Muscle layer of duodenum (tissue), 2 donors: ENCODE results near the gene SYNCRIP.

Source experiments
- H3K27ac ChIP-seq: one replicate; pipeline ENCODE4 v1.7.0; 2013; ENCODE audit warnings: mild to moderate bottlenecking, low read length
- H3K27me3 ChIP-seq: one replicate; pipeline ENCODE4 v1.7.0; 2013; ENCODE audit warnings: low read depth, mild to moderate bottlenecking, control low read depth, low read length
- H3K36me3 ChIP-seq, 2 donors: one replicate each; pipeline ENCODE4 v1.7.0; 2013; ENCODE audit warnings: low read length in 2 of 2, control low read depth in 1 of 2, mild to moderate bottlenecking in 1 of 2; ENCODE audit not compliant: insufficient read depth in 2 of 2, control insufficient read depth in 1 of 2
- H3K4me1 ChIP-seq, 2 donors: one replicate each; pipeline ENCODE4 v1.7.0; 2013; ENCODE audit warnings: low read length in 2 of 2, mild to moderate bottlenecking in 2 of 2, control low read depth in 1 of 2, moderate library complexity in 1 of 2; ENCODE audit not compliant: insufficient read depth in 2 of 2, control insufficient read depth in 1 of 2
- H3K4me3 ChIP-seq, 2 donors: one replicate each; pipeline ENCODE4 v1.7.0; 2013; ENCODE audit warnings: low read length in 2 of 2, low read depth in 1 of 2, mild to moderate bottlenecking in 1 of 2
- H3K9me3 ChIP-seq, 2 donors: one replicate each; pipeline ENCODE4 v1.7.0; 2013; ENCODE audit warnings: low read length in 2 of 2, control low read depth in 1 of 2, mild to moderate bottlenecking in 1 of 2; ENCODE audit not compliant: control insufficient read depth in 1 of 2
- donor health status: healthy.

Gene SYNCRIP

DNA sequence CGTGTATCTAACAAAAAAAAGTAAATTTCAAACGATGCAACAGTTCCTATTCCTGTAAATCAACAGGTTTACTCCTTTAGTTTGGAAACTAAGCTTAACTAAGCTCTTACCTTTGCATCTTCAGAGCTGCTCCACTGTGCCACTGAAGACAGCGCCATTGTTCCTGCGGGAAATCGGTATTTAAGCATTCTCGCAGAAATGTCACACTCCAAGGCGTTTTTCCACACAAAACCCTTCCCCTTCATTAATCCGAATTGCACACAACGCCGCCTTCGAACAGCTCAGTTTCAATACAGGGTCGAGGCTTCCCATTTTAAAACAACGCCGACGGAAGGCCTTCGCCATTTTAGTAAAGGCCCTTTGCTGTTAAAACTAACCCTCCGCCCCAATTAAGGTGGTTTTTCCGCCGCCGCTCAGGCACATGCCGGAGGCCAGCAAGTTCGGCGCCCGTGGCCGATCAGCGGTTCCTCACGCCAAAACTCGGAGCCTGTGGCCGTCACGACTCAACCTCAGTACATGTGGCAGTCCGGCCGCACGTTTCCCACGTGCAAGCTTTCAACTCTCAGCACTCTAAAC, 35.4 kb upstream of the SYNCRIP start:
- Histone ChIP-seq H3K4me1 (peaks cover 15% of the 10 kb centered on the region in 2 donors), H3K27me3 (no peaks in the 10 kb centered on the region), H3K27ac (peak overlapping the region; percentile 94), H3K9me3 (no peaks in the 10 kb centered on the region), H3K36me3 (peaks cover 0 to 3% of the 10 kb centered on the region in 2 donors), H3K4me3 (peak overlapping the region; percentile 94 to 100)

DNA sequence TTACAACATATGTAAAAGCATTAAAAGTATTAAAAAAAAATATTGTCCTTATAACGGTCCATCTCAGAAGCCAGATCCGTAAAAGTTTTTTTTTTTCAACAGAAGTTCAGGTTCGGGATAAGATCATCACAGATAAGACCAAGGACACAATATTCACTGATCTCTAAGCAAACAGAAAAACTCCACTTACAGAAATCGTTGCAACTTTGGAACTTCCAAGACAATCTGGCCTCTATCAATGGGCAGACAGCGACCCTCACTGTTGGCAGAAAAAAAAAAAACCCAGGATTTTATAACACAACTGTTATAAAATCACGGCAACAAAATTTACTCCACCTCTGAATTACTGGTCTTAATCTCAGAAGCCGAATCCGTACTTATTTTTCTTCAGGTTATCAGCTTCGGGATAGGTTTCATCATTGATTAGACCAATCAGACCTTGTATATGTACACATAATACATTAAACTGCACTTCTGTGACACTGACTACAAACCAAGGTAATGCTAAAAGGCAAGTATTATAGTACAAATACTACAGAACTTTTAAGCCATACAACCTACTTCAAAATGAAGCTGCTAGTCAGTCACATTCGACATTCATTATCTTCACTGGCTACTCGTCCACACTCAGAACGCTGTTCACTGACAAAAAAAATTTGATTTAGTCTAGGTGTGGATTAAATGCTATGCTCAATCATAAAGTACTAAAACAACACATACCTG, 34.7 kb upstream of the SYNCRIP start:
- peaks cover 15 to 19% of the 10 kb centered on the region in 2 donors for H3K4me1 ChIP-seq
- H3K9me3 ChIP-seq: no peaks in the 10 kb centered on the region
- H3K36me3 ChIP-seq: peaks cover 3% of the 10 kb centered on the region in 2 donors
- peak overlapping the region; percentile 94 to 100 for H3K4me3 ChIP-seq
- peak overlapping the region; percentile 94 for H3K27ac ChIP-seq
- no peaks in the 10 kb centered on the region for H3K27me3 ChIP-seq

DNA sequence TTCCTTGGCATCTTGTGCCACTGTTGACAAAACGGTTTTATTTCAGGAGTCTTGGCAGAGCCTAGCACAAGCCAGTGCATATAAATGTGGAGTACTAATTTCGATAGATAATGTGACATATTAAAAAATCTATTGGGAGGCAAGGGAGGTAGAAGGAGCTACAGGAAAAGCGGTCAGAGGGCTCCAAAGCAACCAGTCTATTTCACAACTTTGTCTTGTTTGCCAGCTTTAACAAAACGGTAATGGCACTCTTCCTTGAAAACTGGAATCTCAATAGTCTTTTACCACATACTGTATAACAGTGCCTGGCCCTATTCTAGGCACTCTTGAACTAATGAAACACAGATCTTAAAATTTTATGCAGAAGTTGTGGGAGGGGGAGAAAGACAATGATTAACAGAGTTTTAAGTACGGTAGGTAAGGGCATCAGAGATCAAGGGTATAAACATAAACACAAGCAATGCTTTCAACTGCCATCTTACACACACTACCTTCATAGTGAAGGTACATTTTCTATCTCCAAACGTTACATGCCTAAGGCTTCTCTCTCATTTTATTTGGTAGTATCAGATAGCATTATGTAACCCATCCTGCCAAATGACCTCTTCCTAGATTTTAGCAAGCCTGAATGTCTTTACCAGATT, 33.5 kb upstream of the SYNCRIP start:
- H3K36me3 ChIP-seq: peaks cover 3 to 7% of the 10 kb centered on the region in 2 donors
- peak overlapping the region; percentile 94 to 100 for H3K4me3 ChIP-seq
- peak overlapping the region; percentile 94 for H3K27ac ChIP-seq
- H3K27me3 ChIP-seq: no peaks in the 10 kb centered on the region
- H3K9me3 ChIP-seq: no peaks in the 10 kb centered on the region
- H3K4me1 ChIP-seq: peaks cover 15 to 20% of the 10 kb centered on the region in 2 donors

DNA sequence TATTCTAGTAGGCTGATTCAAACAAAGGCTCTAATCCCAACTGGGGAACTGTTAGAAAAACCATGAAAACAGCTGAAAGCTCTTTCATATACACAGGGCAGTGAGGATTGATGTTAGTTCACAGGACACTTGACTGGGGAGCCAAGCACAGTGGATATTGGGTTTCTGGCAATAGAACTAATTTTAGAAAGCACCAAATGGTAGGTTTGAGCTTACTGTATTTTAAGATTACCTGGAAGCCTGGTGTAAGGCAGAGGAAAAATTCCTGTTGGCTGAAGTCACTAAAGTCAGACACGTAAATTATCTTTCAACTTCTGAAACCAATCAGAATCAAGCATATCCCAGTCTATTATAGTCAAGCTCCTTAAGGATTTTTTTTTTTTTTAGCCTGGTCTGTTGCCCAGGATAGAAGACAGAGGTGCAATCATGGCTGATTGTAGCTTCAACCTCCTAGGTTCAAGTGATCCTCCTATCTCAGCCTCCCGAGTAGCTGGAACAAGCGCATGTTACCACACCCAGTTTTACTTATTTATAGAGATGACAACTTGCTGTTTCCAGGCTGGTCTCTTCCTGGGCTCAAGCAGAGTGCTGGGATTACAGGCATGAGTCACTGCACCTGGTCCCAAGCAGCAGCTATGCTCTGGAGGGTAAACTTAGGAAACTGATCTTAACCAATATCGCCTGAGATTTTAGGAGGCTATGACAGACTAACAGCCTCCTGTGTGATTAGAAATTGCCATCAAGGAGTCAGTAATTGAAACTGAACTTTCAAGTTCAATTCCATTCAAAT, 32.5 kb upstream of the SYNCRIP start:
- H3K4me1 ChIP-seq: peaks cover 15 to 20% of the 10 kb centered on the region in 2 donors
- H3K4me3 ChIP-seq: peak overlapping the region; percentile 94 to 100
- H3K36me3 ChIP-seq: peaks cover 3 to 7% of the 10 kb centered on the region in 2 donors
- H3K27me3 ChIP-seq: no peaks in the 10 kb centered on the region
- no peaks in the 10 kb centered on the region for H3K9me3 ChIP-seq
- H3K27ac ChIP-seq: peak overlapping the region; percentile 94

DNA sequence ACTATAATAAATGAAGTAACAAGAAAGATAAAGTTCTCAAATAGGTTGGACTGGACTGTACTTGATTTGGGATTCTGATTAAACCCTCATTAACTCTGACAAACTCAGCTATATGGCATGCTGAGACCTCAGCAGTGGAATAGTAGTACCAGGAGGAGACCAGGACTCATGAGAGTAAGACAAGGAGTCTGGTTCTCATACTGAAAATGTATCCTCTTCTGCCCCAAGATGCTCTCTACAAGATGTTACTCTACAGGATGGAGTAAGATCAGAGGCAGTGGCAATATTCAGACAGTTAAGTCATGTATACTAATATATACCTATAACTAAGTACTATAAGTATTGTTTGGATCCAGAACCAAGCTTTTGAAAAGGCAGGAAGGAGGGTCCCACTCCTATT, 31.9 kb upstream of the SYNCRIP start:
- Histone ChIP-seq H3K27ac (no peak overlapping the region), H3K4me3 (peak overlapping the region in 1 of 2 donors; percentile 94), H3K4me1 (peaks cover 13 to 20% of the 10 kb centered on the region in 2 donors), H3K27me3 (no peaks in the 10 kb centered on the region), H3K36me3 (peaks cover 3 to 7% of the 10 kb centered on the region in 2 donors), H3K9me3 (no peaks in the 10 kb centered on the region)

DNA sequence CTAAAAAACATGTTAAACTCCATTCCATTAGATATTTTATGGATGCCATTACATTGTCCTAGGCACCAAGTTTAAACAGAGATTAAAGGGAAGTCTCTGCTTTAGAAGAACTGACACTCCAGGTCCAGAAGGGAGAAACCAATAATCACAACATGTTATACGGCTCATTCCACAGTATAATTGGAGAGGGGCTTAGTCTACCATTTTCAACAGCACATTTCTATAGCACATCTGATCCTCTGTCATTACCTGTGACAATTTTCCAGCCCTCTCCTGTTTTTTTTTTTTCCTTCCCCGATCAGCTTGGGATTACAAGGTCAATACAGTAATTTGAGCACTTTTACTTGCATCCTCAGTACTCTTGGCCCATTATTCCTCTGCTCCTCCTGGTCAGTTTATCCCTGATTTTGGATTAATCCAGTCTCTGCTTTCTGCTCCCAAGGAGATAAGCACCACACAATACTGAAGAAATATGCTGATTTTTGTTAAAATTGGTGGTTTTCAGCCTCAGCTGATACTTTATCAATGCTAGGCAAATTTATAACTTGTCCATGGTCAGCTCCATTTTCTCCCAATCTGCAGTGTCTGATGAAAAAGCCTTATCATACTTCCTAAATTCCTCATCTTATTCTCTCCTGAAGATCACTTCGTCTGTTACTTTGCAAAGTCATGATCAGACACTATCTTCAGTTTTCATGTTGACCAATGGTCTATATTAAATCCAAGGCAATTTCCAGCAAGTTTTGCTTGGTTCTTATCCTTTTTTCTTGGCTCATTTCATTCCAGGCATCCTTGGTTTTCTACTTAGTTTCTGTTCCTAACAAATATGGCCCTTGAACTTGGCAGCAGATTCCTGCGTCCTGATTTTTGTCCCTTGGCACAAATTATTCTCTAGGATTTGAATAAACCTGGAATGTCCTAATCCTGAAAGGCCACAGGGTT, 30.8 kb upstream of the SYNCRIP start:
- H3K4me1 ChIP-seq: peaks cover 11 to 15% of the 10 kb centered on the region in 2 donors
- no peak overlapping the region for H3K4me3 ChIP-seq
- no peaks in the 10 kb centered on the region for H3K9me3 ChIP-seq
- H3K27me3 ChIP-seq: no peaks in the 10 kb centered on the region
- peaks cover 3 to 4% of the 10 kb centered on the region in 2 donors for H3K36me3 ChIP-seq
- H3K27ac ChIP-seq: no peak overlapping the region

DNA sequence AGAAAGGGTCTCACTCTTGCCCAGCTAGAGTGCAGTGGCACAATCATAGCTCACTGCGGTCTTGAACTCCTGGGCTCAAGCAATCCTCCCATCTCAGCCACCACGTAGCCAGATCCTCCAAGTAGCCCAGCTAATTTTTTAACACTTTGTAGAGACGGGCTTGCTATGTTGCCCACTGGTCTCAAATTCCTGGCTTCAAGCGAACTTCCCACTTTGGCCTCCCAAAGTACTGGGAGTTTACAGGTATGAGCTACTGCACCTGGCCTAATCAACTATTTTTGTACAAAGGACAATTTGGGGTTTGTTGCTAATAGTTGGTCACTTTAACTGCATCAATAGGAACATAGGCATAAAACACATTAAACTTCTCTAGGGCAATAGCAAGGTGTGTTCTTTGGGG, 29.9 kb upstream of the SYNCRIP start:
- H3K4me1 ChIP-seq: peaks cover 11 to 15% of the 10 kb centered on the region in 2 donors
- H3K9me3 ChIP-seq: no peaks in the 10 kb centered on the region
- H3K36me3 ChIP-seq: peaks cover 3 to 4% of the 10 kb centered on the region in 2 donors
- no peaks in the 10 kb centered on the region for H3K27me3 ChIP-seq
- no peak overlapping the region for H3K4me3 ChIP-seq
- no peak overlapping the region for H3K27ac ChIP-seq

DNA sequence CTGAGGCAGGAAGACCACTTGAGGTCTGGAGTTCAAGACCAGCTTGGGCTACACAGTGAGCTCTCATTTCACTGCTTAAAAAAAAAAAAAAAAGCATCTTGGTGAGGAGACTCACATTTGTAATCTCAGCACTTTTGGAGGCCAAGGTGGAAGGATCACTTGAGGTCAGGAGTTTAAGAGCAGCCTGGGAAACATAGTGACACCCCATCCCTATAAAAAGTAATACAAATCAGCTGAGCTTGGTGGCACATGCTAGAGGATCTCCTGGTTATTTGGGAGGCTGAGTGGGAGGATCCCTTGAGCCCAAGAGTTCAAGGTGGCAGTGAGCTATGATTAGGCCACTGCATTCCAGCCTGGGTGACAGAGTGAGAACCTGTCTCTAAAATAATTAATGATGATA, 29.4 kb upstream of the SYNCRIP start:
- Histone ChIP-seq H3K4me1 (peaks cover 11 to 15% of the 10 kb centered on the region in 2 donors), H3K9me3 (no peaks in the 10 kb centered on the region), H3K27me3 (no peaks in the 10 kb centered on the region), H3K36me3 (peaks cover 3 to 4% of the 10 kb centered on the region in 2 donors), H3K27ac (no peak overlapping the region), H3K4me3 (no peak overlapping the region)

DNA sequence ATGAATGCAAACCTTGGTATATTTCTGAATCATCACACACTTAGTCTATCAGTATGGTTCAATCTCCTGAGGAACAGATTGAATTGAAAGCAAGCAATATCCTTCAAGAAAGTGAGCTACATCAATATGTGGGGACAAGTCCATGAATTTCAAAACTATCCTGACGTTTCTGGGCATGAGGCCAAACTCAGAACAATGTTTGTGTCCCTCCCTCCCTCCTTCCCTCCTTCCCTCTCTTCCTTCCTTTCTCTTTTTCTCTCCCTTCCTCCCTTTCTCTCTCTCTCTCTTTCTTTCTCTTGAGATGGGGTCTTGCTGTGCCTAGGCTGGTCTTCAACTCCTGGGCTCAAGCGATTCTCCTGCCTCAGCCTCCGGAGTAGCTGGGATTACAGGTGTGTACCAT, 27.9 kb upstream of the SYNCRIP start:
- no peaks in the 10 kb centered on the region for H3K9me3 ChIP-seq
- H3K27me3 ChIP-seq: no peaks in the 10 kb centered on the region
- no peak overlapping the region for H3K27ac ChIP-seq
- H3K36me3 ChIP-seq: peaks cover 3 to 8% of the 10 kb centered on the region in 2 donors
- H3K4me3 ChIP-seq: no peak overlapping the region
- H3K4me1 ChIP-seq: peaks cover 6 to 8% of the 10 kb centered on the region in 2 donors

DNA sequence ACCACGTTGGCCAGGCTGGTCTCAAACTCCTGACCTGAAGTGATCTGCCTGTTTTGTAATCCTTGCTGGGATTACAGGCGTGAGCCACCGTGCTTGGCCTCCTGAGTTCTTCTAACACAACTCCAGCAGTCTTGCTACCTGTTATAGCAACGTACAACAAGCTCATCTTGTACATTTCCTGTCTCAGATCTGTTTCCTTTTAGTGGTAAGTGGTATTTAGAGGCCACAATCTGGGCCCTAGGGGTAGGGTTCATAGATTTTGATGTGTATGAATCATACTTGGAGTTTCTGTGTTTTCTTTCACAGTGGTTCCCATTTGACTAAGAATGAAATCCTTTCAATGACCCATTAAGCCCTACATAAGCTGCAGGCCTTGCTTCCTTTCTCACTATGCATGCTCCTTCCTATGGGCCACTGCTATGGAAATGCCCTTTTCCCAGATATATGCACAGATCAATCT, 27.1 kb upstream of the SYNCRIP start:
- Histone ChIP-seq H3K27me3 (no peaks in the 10 kb centered on the region), H3K4me3 (no peak overlapping the region), H3K9me3 (no peaks in the 10 kb centered on the region), H3K4me1 (peaks cover 0 to 5% of the 10 kb centered on the region in 2 donors), H3K27ac (no peak overlapping the region), H3K36me3 (peaks cover 3 to 9% of the 10 kb centered on the region in 2 donors)
